Kidney (tissue), 14 donors: Measurements from ENCODE around the gene BRINP2. TPM values are rescaled to one million over a fixed set of nuclear protein-coding genes. Genes with fewer than 3 reads are reported as not detected.
A peak's percentile ranks its signal among the peaks of the same experiment; 100 is the strongest.

Source experiments
- DNase-seq, 5 donors: peaks; one replicate each; pipeline ENCODE4 v3.0.0-alpha.2; 2013 to 2020
- FAIRE-seq: peaks from 2 replicates; lab custom pipeline; 2012; peaks lifted over from hg19 to GRCh38; lab: Jason Lieb, UNC
- H3K27ac ChIP-seq, 2 donors: one replicate each; pipeline ENCODE4 v1.7.0; 2013; ENCODE audit warnings: low read depth in 2 of 2, low read length in 2 of 2, inconsistent platforms in 1 of 2
- H3K27me3 ChIP-seq: one replicate; pipeline ENCODE4 v1.7.1; 2013; ENCODE audit warnings: low read length, inconsistent platforms; ENCODE audit not compliant: control insufficient read depth, insufficient read depth
- H3K36me3 ChIP-seq, 3 donors: one replicate each; pipeline versions ENCODE4 v1.7.0 to v1.7.1; 2013; ENCODE audit warnings: low read length in 3 of 3, control low read depth in 1 of 3, inconsistent platforms in 1 of 3; ENCODE audit not compliant: insufficient read depth in 3 of 3, control insufficient read depth in 2 of 3
- H3K4me1 ChIP-seq, 3 donors: one replicate each; pipeline versions ENCODE4 v1.7.0 to v1.7.1; 2013; ENCODE audit warnings: low read length in 3 of 3, inconsistent platforms in 1 of 3, low read depth in 1 of 3; ENCODE audit not compliant: control insufficient read depth in 2 of 3, insufficient read depth in 2 of 3
- H3K4me3 ChIP-seq, 3 donors: one replicate each; pipeline versions ENCODE4 v1.7.0 to v1.8.1; 2013; ENCODE audit warnings: low read length in 3 of 3, control low read depth in 1 of 3, inconsistent platforms in 1 of 3
- H3K9ac ChIP-seq, 3 donors: one replicate each; pipeline versions ENCODE4 v1.7.0 to v1.7.1; 2013; ENCODE audit warnings: low read length in 3 of 3, control low read depth in 1 of 3, inconsistent platforms in 1 of 3
- H3K9me3 ChIP-seq, 3 donors: one replicate each; pipeline versions ENCODE4 v1.7.0 to v1.7.1; 2013; ENCODE audit warnings: low read length in 3 of 3, control low read depth in 1 of 3, inconsistent platforms in 1 of 3; ENCODE audit not compliant: control insufficient read depth in 2 of 3, insufficient read depth in 1 of 3
- CTCF ChIP-seq: IDR thresholded peaks from 3 replicates; pipeline ENCODE4 v1.5.1; 2012; ENCODE audit warnings: mild to moderate bottlenecking, moderate library complexity, borderline replicate concordance; ENCODE audit not compliant: insufficient read depth; ENCODE audit errors: extremely low read depth
- intact Hi-C: fragments of 100-400 bp; cut with DNase I; formaldehyde crosslinking; loops from one replicate; pipeline ENCODE4 v1.11.1; 2022
- polyA plus RNA-seq: library from polyadenylated mRNA; stranded (reverse); fragments of 350-450 nt; fragmentation: Illumina TruSeq; extraction: RNeasy Lipid Tissue Mini Kit (QIAGEN cat#74804); gene quantifications from one replicate; pipeline ENCODE4 v1.2.3, GENCODE V29; 2014; ENCODE audit warnings: low read depth, low replicate concordance; ENCODE audit not compliant: insufficient read depth
- total RNA-seq: library from RNA; stranded (reverse); fragmentation: NEBNext Ultra II Directional; extraction: Animal tissue kit (Norgen Biotek cat#: 25700); gene quantifications from one replicate; pipeline ENCODE4 v1.2.1, GENCODE V29; 2021
- donor health status: control.
- donor health status: control.
- donor health status: control.
- donor health status: control.
- donor health status: control.
- donor health status: DM: yes; HTN: yes; CAD: no.
- donor health status: Normal renal cell carcinoma (clear cell type).

Gene BRINP2
- total and polyA plus RNA-seq, 2 donors from 2014 or later = not detected

DNA sequence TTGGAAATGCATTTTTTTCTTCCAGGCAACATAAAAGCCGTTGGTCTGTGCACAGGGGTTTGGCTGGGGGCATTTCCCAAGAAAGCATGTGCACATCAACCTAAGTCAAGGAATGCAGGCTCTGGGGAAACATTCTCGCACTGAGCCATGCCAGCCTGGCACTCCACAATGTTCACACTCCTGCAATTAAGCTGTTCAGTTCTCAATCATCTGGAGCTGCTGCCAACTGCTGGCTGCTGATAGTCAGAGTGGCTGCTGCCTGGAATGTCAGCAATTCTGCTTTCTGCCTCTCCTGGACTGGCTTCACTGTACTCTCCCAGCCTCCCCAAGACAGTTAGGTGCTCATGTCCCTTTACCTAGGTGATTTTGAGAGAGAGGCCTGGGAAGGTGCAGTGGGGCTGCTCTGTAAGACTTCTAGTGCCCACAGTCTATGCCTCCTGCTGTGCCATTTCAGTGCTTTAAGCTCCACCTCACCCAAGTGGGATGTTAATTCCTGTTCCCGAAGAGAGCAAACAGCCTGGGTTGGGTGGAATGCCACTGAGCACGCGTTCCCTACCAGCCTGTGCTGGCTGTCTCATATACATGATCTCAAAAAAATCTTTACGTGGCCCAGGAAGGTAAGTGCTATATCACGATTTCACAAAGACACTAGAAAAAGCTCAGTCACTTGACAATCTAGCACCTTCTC lies 131.7 kb downstream of the BRINP2 start:
- intact Hi-C loops = no loop called here
- FAIRE-seq (no peak), DNase-seq (peak in 3 of 5 donors; percentile 38 to 57 (median 44))
- Histone ChIP-seq H3K36me3 (no peaks in the 10 kb centered on the region), H3K27me3 (no peaks in the 10 kb centered on the region), H3K4me1 (no peaks in the 10 kb centered on the region), H3K9me3 (no peaks in the 10 kb centered on the region), H3K9ac (no peak overlapping the region), H3K27ac (no peak overlapping the region), H3K4me3 (no peak overlapping the region)
- no peak for TF ChIP-seq CTCF

DNA sequence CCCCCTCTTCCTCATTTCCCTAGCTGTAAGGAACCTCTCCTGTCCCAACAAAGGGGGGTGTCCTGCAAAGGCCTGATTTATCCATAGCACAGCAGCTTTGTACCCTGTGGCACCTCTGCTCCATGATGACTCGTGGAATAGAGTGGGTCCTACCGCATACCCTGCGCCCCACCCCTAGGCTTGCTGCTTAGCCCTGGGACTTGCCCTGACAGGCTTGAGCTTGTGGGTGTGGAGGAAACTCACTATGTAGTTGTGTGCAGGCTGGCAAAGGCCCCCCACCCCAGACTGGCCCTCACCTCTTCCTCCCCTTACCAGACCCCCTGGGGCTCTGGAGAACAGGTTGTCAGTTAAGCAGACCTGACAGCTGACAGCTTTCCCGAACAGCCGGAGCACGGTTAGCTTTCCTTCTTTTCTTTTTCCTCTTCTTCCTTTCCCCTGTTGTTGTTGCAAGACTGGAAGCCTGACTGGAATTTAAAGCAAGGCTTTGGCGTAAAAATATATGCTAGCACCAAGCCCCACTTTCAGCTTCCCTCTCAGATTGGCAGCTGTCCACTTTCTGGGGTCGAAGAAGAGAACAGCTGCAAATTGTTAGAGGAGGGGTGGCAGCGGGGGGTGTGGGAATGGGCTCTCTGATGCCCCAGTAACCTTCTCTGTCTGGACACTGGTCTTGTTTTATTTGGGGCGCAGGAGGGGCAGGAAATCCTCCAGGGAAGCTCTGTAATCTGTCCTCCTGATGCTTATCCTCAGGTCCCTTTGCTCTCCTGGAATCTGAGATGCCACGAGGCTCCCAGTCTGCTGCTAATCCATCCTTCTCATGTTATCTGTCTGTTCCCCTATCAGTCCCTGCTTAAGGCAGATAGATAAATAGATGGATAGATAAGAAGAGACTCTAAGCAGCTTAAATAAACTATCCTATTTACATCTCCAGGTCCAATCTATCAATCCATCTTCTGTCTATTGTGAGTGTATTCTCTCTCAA lies 134.6 kb downstream of the BRINP2 start:
- TF ChIP-seq CTCF = no peak
- intact Hi-C loops = no loop called here
- H3K27ac ChIP-seq = no peak overlapping the region
- H3K9ac ChIP-seq = no peak overlapping the region
- FAIRE-seq = no peak
- peak in 1 of 5 donors; percentile 23 for DNase-seq
- no peaks in the 10 kb centered on the region for H3K9me3 ChIP-seq
- no peaks in the 10 kb centered on the region for H3K36me3 ChIP-seq
- no peaks in the 10 kb centered on the region for H3K27me3 ChIP-seq
- H3K4me3 ChIP-seq = no peak overlapping the region
- H3K4me1 ChIP-seq = no peaks in the 10 kb centered on the region

DNA sequence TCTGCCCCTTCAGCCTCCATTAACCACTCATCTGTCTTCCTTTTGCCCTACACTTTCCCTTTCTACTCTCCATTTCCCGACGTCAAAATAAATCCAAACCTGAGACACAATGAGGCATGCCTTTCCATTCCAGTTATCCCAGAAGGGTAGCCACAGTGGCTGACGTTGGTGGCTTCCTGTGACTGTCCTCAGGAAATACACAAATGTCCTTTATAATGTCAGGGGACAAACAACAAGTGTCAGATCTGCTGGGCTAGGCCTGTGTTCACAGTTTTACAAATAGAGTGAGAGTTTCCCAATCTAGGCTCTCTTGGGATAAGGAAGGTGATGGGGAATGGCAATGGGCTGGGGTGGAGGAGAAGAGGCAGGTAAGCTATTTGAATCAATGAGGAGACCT lies 135.3 kb downstream of the BRINP2 start:
- Histone ChIP-seq H3K9ac (no peak overlapping the region), H3K36me3 (no peaks in the 10 kb centered on the region), H3K4me1 (no peaks in the 10 kb centered on the region), H3K4me3 (no peak overlapping the region), H3K27ac (no peak overlapping the region), H3K9me3 (no peaks in the 10 kb centered on the region), H3K27me3 (no peaks in the 10 kb centered on the region)
- intact Hi-C loops = no loop called here
- FAIRE-seq (no peak), DNase-seq (no peak)
- no peak for TF ChIP-seq CTCF
